ENCODE measurements around the gene RPRD1A.
"Not testable (repeated sequence)": the region's sequence is repeated elsewhere in the genome, so short reads cannot be mapped to it uniquely, and the experiment has no call there.

Gene RPRD1A

GRCh38 chr18:36078751-36079529, 11.6 kb upstream of the RPRD1A start:
- no peak for DNase-seq (ENCODE audit: low read depth in 2 of 2, low spot score in 1 of 2)

- not testable (repeated sequence) for DNase-seq (ENCODE audit: low read depth in 2 of 2, low spot score in 1 of 2)
Measured at GRCh38 chr18:36077764-36078163, 10.4 kb upstream of the RPRD1A start.

GRCh38 chr18:36075862-36076587, 8.7 kb upstream of the RPRD1A start:
- DNase-seq (ENCODE audit: low read depth in 2 of 2, low spot score in 1 of 2) = no peak

GRCh38 chr18:36074435-36074834, 7.1 kb upstream of the RPRD1A start:
- no peak for DNase-seq (ENCODE audit: low read depth in 2 of 2, low spot score in 1 of 2)

- DNase-seq (ENCODE audit: low read depth in 2 of 2, low spot score in 1 of 2) = no peak
Measured at GRCh38 chr18:36073676-36074075, 6.3 kb upstream of the RPRD1A start.

GRCh38 chr18:36072406-36072805, 5.0 kb upstream of the RPRD1A start:
- DNase-seq (ENCODE audit: low read depth in 2 of 2, low spot score in 1 of 2) = not testable (repeated sequence)

DNA sequence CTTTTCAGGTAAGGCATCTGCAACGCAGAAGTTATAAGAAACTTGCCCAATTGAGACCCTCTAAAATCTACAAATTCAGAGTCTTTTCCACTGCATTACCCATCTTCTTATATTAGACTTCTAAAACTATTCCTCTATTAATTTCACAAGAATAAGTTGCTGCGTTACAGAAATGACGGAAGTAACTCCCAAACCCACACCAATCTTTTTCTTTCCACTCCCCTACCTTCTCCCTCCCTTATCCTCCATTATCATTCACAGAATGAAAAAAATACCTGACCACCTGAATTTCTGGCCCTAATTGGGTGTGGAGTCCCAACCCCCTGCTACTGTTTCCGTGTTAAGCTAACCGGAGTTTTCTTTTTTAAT, 689 bp downstream of the RPRD1A start:
- DNase-seq (ENCODE audit: low read depth in 2 of 2, low spot score in 1 of 2) = no peak

DNA sequence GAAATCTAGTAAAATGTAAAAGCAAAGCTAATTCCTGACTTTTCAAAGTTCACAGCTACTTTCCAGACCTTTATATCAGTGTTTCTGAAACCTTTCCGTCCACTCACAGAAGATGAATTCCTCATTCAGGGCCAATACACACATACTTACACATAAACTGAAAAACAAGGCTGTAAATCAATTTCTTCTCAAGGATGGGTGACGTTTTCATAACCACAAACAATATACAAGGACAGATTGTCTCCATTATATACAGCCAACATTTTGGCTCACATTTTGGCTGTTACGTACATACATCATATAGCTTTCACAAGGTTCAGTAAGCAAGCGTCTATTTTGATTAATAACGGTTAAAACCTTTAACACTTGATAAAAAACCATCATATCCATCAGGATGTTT, 1.4 kb downstream of the RPRD1A start:
- no peak for DNase-seq (ENCODE audit: low read depth in 2 of 2, low spot score in 1 of 2)

DNA sequence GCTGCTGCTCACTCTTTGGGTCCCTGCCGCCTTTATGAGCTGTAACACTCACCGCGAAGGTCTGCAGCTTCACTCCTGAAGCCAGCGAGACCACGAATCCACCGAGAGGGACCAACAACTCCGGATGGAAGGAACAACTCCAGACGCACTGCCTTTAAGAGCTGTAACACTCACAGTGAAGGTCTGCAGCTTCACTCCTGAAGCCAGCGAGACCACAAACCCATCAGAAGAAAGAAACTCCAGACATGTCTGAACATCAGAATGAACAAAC, 2.6 kb downstream of the RPRD1A start:
- DNase-seq (ENCODE audit: low read depth in 2 of 2, low spot score in 1 of 2) = not testable (repeated sequence)

DNA sequence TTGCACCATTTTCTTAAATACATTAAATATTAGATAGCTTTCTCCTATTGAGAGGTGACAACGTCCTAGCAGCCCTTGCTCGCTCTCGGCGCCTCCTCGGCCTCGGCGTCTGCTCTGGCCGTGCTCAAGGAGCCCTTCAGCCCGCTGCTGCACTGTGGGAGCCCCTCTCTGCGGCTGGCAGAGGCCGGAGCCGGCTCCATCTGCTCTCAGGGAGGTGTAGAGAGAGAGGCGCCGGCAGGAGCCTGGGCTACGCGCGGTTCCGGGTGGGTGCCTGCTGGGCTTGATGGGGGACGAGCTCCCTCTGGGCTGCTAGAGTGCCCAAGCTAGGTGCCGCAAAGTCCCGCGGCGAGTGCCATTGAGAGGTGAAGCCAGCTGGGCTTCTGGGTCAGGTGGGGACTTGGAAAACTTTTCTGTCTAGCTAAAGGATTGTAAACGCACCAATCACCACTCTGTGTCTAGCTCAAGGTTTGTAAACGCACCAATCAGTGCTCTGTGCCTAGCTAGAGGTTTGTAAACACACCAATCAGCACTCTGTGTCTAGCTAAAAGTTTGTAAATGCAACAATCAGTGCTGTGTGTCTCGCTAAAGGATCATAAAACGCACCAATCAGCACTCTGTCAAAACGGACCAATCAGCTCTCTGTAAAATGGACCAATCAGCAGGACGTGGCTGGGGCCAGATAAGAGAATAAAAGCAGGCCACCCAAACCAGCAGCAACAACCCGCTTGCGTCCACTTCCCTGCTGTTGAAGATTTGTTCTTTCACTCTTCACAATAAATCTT, 3.1 kb downstream of the RPRD1A start:
- DNase-seq (ENCODE audit: low read depth in 2 of 2, low spot score in 1 of 2) = no peak

DNA sequence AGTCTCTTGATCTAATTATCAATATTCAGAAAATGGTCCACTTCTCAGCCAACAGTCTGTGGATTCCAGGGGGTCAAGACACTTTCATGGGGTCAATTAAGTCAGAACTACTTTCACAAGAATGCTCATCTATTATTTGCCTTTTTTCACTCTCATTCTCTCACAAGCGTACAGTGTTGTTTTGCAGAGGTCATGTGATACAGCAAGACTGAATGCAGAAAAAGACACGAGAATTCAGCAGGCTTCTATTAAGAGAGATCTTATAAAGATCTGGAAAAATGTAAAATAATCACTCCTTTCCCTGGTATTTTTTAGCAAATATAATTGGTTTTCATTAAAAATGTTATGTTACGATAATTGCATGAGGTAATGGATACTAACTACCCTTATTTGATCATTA, 8.7 kb downstream of the RPRD1A start:
- no peak for DNase-seq (ENCODE audit: low read depth in 2 of 2, low spot score in 1 of 2)

- DNase-seq (ENCODE audit: low read depth in 2 of 2, low spot score in 1 of 2) = no peak
Measured at GRCh38 chr18:36051760-36052159, 15.6 kb downstream of the RPRD1A start.

DNA sequence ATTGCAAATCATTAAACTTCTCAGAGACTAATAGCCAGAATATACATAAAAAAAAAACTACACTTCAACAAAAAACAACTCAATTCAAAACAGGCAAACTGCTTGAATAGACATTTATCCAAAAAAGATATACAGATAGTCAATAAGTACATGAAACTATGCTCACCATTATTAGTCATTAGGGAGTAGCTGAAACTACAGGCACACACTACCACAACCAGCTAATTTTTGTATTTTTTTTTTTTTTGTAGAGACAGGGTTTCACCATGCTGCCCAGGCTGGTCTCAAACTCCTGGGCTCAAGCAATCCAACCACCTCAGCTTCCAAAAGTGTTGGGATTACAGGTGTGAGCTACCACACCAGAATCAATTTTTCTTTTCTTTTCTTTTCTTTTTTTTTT, 16.9 kb downstream of the RPRD1A start:
- no peak for DNase-seq (ENCODE audit: low read depth in 2 of 2, low spot score in 1 of 2)

DNA sequence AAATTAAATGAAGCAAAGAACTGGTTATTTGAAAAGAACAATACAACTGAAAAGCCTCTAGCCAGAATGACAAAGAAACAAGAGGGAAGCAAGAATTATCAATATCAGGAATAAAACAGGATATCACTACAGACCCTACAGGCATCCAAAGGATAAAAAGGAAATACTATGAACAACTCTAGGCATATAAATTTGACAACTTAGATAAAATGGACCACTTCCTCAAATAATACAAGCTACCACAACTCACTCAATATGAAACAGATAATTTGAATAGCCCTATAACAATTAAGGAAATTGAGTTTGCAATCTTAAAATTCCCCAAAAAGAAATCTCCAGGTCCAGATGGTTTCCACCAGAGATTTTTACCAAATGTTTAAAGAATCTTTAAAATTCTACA, 19.8 kb downstream of the RPRD1A start:
- no peak for DNase-seq (ENCODE audit: low read depth in 2 of 2, low spot score in 1 of 2)

DNA sequence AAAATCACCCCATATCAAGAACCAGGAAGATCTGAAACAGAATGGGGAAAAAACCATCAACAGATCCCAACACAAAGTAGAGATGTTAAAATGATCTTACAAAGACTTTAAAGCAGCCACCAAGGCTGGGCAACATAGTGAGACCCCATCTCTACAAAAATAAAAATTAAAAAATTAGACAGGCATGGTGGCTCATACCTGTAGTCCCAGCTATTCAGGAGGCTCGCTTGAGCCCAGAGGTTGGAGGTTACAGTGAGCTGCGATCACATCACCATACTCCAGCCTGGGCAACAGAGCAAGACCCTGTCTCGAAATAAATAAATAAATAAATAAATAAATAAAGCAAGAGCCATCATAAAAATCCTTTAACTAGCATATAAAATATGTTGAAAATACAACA, 20.5 kb downstream of the RPRD1A start:
- DNase-seq (ENCODE audit: low read depth in 2 of 2, low spot score in 1 of 2) = no peak

GRCh38 chr18:36045241-36045991, 21.9 kb downstream of the RPRD1A start:
- no peak for DNase-seq (ENCODE audit: low read depth in 2 of 2, low spot score in 1 of 2)

DNA sequence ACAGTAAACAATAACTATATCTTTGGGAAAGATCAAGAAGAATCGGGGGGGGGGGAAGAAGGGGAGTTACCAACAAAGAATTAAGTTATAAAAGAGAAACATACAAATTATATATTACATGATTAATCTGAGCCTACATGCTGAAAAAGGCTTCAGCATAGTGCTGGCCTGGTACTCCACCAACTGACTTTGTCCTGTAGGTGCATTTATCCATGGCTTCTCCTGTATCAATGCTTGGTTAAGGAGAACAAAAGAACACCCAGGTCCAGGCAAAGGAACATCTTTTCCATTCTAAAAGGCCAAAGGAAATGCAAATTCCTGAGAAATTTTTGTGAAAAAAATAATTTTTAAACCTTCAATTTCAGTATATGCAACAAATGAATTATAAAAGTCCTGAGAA, 24.2 kb downstream of the RPRD1A start:
- DNase-seq (ENCODE audit: low read depth in 2 of 2, low spot score in 1 of 2) = no peak

DNA sequence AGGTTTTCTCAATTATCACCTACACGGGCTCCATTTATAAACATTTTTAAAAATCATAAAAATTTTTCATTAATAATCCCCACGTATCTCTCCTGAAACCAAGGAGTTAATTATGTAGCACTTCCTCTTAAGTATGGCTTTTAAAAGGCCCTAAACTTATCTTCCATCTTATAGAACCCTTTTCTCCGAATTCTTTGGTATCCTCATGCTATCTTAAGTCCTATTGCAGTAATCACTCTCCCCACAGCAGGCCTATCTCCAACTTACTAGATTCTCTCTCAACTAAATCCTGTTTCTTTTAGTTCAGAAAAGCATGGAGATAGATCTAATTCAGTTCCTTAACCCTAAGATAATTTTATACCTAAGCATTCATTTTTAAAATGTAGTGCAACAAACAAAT, 26.2 kb downstream of the RPRD1A start:
- DNase-seq (ENCODE audit: low read depth in 2 of 2, low spot score in 1 of 2) = no peak

- no peak for DNase-seq (ENCODE audit: low read depth in 2 of 2, low spot score in 1 of 2)
Measured at GRCh38 chr18:36038102-36038663, 29.2 kb downstream of the RPRD1A start.

- no peak for DNase-seq (ENCODE audit: low read depth in 2 of 2, low spot score in 1 of 2)
Measured at GRCh38 chr18:36035253-36035652, 32.1 kb downstream of the RPRD1A start.

DNA sequence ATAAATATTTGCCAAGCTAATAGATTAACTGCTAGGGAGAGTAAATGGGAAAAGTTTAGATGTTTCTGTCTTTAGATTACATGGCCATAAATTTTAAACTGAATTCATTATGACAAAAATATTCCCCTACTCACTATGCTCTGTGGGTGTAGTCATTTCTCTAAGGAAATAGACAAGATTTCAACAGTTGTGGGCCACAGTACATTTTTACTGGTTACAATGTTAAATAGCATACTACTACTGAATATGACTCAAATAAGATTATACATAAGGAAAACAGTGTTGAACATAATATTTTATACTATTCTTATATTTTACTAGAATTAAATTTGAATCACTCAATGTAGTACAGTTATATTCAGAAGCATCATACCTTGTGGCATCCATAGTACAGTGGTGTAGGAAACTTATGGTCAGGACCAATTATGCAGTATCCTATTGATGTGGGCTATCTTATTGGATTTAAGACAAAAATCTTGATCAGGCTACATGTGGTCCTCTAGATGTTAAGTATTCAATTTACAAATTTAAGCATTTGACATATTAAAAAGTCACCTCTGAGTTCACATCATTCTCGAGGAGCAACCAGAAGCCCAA, 33.0 kb downstream of the RPRD1A start:
- no peak for DNase-seq (ENCODE audit: low read depth in 2 of 2, low spot score in 1 of 2)
